Duodenal mucosa (tissue), 2 donors: ENCODE measurements around the gene SDC1.

Source experiments
- H3K27ac ChIP-seq: one replicate; pipeline ENCODE4 v1.7.0; 2013; ENCODE audit warnings: low read depth, low read length
- H3K27me3 ChIP-seq, 2 donors: one replicate each; pipeline ENCODE4 v1.7.0; 2013; ENCODE audit warnings: low read length in 2 of 2, control low read depth in 1 of 2; ENCODE audit not compliant: insufficient read depth in 2 of 2, control insufficient read depth in 1 of 2
- H3K36me3 ChIP-seq, 2 donors: one replicate each; pipeline ENCODE4 v1.7.0; 2013; ENCODE audit warnings: low read length in 2 of 2, control low read depth in 1 of 2; ENCODE audit not compliant: insufficient read depth in 2 of 2, control insufficient read depth in 1 of 2
- H3K4me1 ChIP-seq, 2 donors: one replicate each; pipeline ENCODE4 v1.7.0; 2013; ENCODE audit warnings: low read length in 2 of 2, control low read depth in 1 of 2; ENCODE audit not compliant: insufficient read depth in 2 of 2, control insufficient read depth in 1 of 2
- H3K4me3 ChIP-seq, 2 donors: one replicate each; pipeline ENCODE4 v1.7.0; 2013; ENCODE audit warnings: low read length in 2 of 2, low read depth in 1 of 2
- H3K9ac ChIP-seq, 2 donors: one replicate each; pipeline ENCODE4 v1.7.0; 2013; ENCODE audit warnings: low read length in 2 of 2, low read depth in 1 of 2
- H3K9me3 ChIP-seq, 2 donors: one replicate each; pipeline ENCODE4 v1.7.0; 2013; ENCODE audit warnings: low read length in 2 of 2, control low read depth in 1 of 2; ENCODE audit not compliant: control insufficient read depth in 1 of 2

SDC1 gene

DNA sequence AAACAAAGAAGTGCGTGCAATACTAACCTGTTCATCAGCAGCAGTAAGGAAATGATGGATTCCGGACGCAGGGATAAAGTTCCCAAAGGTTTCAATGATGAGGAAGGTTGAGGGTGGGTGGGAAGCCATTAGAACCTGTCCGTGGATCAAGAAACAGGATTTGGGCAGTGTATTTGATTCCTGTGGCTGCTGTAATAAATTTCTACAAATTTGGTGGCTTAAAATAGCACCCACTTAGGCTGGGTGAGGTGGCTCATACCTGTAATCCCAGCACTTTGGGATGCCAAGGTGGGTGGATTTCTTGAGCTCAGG, 5.1 kb upstream of the SDC1 start:
- Histone ChIP-seq H3K27ac (no peak overlapping the region), H3K9me3 (no peaks in the 10 kb centered on the region), H3K9ac (no peak overlapping the region), H3K36me3 (no peaks in the 10 kb centered on the region), H3K4me1 (peaks cover 22 to 28% of the 10 kb centered on the region in 2 donors), H3K4me3 (no peak overlapping the region), H3K27me3 (peaks cover 0 to 6% of the 10 kb centered on the region in 2 donors)

DNA sequence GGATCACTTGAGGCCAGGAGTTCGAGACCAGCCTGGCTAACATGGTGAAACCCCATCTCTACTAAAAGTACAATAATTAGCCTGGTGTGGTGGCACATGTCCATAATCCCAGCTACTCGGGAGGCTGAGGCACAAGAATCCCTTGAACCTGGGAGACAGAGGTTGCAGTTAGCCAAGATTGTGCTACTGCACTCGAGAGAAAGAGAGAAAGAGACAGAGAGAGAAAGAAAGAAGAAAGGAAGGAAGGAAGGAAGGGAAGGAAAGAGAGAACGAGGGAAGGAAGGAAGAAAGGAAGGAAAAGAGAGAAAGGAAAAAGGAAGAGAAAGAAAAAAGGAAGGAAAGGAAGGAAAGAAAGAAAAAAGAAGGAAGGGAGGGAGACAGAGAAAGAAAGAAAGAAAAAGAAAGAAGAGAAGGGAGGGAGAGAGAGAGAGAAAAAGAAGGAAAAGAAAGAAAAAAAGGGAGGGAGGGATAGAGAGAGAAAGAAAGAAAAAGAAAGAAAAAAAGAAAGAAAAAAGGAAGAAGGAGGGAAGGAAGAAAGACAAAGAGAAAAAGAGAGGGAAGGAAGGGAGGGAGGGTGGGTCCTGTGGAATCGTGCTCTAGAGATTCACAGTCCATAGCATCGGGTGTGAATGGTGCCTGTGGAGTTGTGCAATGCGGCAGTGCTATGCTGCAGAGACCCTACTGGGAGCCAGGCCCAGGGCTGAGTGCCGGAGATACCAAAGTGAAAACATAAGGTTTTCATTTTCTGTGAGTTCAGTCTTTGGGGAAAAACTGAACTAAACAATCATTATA, 4.6 kb upstream of the SDC1 start:
- Histone ChIP-seq H3K27ac (no peak overlapping the region), H3K27me3 (peaks cover 0 to 6% of the 10 kb centered on the region in 2 donors), H3K9me3 (no peaks in the 10 kb centered on the region), H3K4me1 (peaks cover 22 to 28% of the 10 kb centered on the region in 2 donors), H3K36me3 (no peaks in the 10 kb centered on the region), H3K9ac (no peak overlapping the region), H3K4me3 (no peak overlapping the region)

DNA sequence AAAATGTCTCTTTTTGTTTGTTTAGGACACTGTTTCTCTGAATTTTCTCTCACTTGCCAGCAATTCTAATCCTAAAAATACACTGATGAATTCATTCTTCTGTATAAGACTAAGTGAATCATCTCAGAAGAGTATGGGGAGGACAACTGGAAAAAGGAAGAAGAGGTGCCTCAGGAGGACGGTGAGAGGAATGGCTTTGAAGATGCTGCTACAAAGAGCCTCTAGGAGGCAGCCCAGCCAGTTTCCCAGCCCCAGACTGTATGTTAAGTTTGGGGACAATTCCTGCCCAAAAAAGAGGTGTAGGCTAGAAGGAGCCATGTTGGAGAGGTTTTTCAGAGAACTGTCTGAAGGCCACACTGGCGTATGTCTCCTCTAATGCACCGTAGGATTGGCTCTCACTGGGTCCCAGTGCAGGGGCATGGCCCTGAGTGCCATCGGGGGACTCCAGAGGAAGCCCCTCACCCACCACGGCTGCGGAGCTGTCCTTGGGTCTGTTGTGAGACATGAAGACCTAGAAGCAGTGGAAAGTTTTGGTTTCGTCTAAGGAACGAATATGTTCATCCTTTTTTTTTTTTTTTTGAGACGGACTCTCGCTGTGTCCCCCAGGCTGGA, 3.1 kb upstream of the SDC1 start:
- Histone ChIP-seq H3K36me3 (no peaks in the 10 kb centered on the region), H3K4me3 (no peak overlapping the region), H3K27me3 (peaks cover 0 to 6% of the 10 kb centered on the region in 2 donors), H3K4me1 (peaks cover 25 to 28% of the 10 kb centered on the region in 2 donors), H3K27ac (no peak overlapping the region), H3K9ac (no peak overlapping the region), H3K9me3 (no peaks in the 10 kb centered on the region)

DNA sequence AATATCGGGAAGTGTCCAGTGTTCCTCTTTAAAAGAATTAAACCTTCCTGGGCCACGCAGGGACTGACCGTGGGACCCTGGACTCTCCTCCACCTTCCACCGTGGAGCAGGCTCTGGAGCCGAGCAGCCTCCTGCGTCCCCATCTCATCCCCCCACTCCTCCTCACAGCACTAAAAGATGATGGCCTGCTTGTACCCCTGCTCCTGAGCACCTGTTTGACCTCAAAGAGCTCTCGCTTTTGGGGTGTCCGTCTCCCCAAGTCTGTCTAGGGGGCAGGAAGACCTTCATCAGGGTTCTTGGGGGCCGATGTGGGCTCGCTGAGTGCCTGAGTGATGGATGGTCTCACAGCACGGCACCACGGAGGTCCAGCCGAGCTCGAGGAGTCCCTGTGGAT, 1.2 kb upstream of the SDC1 start:
- Histone ChIP-seq H3K9ac (peak overlapping the region in 1 of 2 donors; percentile 67), H3K36me3 (no peaks in the 10 kb centered on the region), H3K4me1 (peaks cover 32 to 35% of the 10 kb centered on the region in 2 donors), H3K9me3 (no peaks in the 10 kb centered on the region), H3K27me3 (peaks cover 0 to 6% of the 10 kb centered on the region in 2 donors), H3K27ac (peak overlapping the region; percentile 92), H3K4me3 (peak overlapping the region in 1 of 2 donors; percentile 62)

DNA sequence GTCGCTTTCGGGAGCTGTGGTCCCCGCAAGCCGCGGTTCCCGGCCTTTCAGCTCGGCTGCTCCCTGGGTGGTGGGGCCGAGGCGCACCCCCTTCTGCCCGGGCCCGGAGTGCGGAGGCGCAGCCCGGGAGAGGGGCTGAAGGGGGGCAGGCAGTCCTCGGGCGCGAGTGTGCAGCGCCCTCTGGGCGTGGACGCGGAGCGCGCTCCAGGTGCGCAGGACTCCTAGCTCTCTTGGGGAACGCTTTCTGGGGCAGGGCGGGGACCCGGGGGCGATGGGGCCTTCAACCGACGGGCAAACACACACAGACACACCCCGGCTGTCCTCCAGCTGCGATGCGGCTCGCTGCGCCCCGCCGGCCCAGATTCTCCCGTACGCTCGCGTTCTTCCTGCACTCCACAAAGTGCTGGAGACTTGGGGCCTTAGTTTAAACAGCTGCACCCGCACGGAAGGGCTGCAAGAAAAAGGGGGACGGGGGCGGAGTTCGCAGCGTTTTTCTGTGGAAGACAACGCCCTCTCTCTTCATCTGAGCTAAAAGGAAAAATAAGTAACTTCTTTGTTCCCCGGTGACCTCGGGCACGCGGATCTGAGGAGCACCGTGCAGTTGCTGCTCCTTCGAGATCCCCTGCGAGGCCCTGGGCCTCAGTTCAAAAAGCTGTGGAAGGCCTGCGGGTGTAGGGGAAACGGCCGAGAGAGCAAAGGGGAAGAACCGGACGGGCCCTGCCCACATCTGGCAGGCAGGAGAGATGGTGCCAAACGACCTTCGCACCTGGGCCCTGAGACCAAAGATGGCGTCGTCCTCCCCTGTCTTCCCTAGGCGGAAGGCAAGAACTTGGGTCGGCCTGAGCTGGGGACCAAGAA, 593 bp upstream of the SDC1 start:
- no peaks in the 10 kb centered on the region for H3K36me3 ChIP-seq
- H3K4me1 ChIP-seq, result peaks cover 35 to 37% of the 10 kb centered on the region in 2 donors
- H3K27me3 ChIP-seq, result peaks cover 0 to 6% of the 10 kb centered on the region in 2 donors
- no peaks in the 10 kb centered on the region for H3K9me3 ChIP-seq
- H3K9ac ChIP-seq, result peak overlapping the region; percentile 45 to 67
- H3K4me3 ChIP-seq, result peak overlapping the region; percentile 62 to 66
- H3K27ac ChIP-seq, result peak overlapping the region; percentile 92

DNA sequence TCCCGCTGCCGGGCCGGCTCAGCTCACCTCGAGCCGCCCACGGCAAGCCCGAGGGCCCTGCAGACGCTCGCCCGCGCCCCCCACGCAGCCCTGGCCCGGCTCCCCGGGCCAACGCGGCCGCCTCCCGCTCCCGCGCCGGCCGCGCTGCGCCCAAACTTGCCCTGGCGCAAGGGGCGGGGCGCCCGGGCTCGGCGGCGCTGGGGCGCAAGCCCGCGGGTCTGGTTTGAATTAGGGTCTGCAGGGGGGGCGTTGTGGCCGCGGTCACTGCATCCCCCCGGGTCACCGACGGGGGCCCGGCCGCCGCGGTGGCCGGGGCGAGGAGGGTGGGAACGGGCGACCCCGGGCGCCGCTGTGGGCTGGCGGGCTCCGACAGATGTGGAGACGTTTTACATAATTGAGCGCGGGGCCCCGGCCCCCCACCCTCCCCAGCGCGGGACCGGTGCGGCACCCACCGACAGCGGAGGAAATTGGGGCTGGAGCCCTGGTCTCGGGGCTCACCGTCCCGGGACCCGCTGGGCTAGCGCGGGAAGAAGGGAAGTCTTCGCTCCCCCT, 690 bp downstream of the SDC1 start:
- no peaks in the 10 kb centered on the region for H3K36me3 ChIP-seq
- H3K4me1 ChIP-seq, result peaks cover 45 to 50% of the 10 kb centered on the region in 2 donors
- peak overlapping the region; percentile 76 for H3K9ac ChIP-seq
- peak overlapping the region; percentile 80 to 85 for H3K4me3 ChIP-seq
- H3K27ac ChIP-seq, result peak overlapping the region; percentile 92
- peaks cover 0 to 6% of the 10 kb centered on the region in 2 donors for H3K27me3 ChIP-seq
- no peaks in the 10 kb centered on the region for H3K9me3 ChIP-seq

DNA sequence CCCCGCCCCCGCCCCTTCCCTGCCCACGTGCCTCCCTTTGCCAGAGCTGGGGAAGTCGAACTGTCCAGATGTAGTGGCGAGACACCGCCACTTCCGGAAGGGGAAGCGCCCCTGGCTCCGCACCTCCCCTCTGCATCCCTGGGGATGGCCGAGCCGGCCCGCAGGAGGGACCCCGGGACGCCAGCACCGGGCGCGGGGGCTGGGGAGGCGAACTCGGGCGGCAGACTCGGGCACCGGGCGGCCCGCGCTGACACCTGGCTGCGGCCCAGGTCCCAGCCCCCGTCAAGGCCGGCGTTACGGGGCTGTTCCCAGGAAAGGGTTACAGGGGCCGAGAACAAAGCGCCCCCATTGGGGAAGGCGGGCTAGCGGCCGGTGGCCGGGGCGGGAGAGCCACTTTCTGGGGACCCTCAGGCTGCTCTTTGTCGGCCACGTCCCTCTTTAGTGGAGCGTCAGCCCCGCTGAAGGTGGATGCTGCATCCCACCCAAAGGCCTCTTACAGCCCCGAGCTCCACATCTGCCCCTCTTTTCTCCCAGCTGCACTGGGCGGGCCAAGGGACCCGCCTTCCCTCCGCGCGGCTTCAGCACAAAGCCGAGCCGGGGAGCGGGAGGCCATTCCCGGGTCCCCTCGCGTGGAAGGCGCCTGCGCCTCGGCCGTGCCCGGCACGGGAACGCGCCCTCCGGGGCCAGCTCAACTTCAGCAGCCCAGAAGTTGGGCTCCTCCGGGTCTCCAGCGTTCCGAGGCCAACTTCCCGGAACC, 1.3 kb downstream of the SDC1 start:
- no peaks in the 10 kb centered on the region for H3K9me3 ChIP-seq
- peaks cover 52 to 56% of the 10 kb centered on the region in 2 donors for H3K4me1 ChIP-seq
- peak overlapping the region; percentile 53 for H3K27ac ChIP-seq
- peaks cover 0 to 3% of the 10 kb centered on the region in 2 donors for H3K36me3 ChIP-seq
- peak overlapping the region; percentile 80 to 85 for H3K4me3 ChIP-seq
- peaks cover 0 to 6% of the 10 kb centered on the region in 2 donors for H3K27me3 ChIP-seq
- H3K9ac ChIP-seq, result peak overlapping the region; percentile 76

DNA sequence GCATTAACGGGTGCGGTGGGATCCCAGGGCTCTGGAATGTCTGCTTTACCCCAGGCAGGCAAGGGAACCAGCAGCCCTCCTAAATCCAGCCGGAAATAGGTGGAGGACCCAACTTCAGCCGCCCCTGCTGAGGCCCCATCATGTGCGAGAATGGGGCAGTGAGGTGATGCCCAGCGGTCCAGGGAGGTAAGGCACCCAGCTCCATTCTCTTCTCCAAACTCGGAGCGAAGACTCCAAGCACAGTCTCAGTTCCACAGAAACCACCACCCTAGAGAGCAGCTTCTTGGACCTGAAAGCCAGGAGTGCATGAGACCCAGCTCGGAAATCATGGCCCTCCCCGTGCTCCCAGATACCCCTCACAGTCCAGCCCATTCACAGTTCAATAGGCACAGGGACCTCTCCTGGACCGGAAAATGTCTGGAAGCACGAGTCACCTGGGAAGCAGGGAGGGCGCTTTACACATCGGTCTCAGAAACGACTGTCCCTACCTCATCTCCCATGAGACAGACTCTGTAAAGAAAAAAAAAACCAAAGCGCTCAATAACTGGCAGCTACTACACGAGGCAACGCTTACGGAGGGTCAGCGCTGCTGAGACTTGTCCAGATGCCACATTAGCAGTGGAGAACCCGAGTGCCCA, 2.0 kb downstream of the SDC1 start:
- H3K9ac ChIP-seq, result peak overlapping the region; percentile 76
- peaks cover 0 to 7% of the 10 kb centered on the region in 2 donors for H3K36me3 ChIP-seq
- peaks cover 0 to 2% of the 10 kb centered on the region in 2 donors for H3K27me3 ChIP-seq
- H3K9me3 ChIP-seq, result no peaks in the 10 kb centered on the region
- peaks cover 59 to 62% of the 10 kb centered on the region in 2 donors for H3K4me1 ChIP-seq
- peak overlapping the region; percentile 80 to 85 for H3K4me3 ChIP-seq
- H3K27ac ChIP-seq, result no peak overlapping the region
